Keratinocyte (primary cell): ENCODE results near the gene RCOR3. TPM values are rescaled to one million over a fixed set of nuclear protein-coding genes. Genes with fewer than 3 reads are reported as not detected.

Source experiments
- DNase-seq: peaks from one replicate; pipeline ENCODE4 v3.0.0-alpha.2; 2011; ENCODE audit warnings: low read depth, missing footprints, low spot score
- FAIRE-seq: peaks from 2 replicates; lab custom pipeline; 2011; peaks lifted over from hg19 to GRCh38; lab: Jason Lieb, UNC
- H2AFZ ChIP-seq: 2 replicates; pipeline ENCODE4 v1.6.0; 2012; ENCODE audit warnings: low read length, control low read depth, inconsistent platforms; ENCODE audit not compliant: control insufficient read depth
- H3K27ac ChIP-seq: 2 replicates; pipeline ENCODE4 v1.5.1; 2011; ENCODE audit warnings: low read length; ENCODE audit not compliant: control insufficient read depth, insufficient read depth
- H3K27me3 ChIP-seq: 3 replicates; pipeline ENCODE4 v1.6.0; 2011; ENCODE audit warnings: low read length; ENCODE audit not compliant: control insufficient read depth, insufficient read depth; ENCODE audit errors: extremely low read depth
- H3K36me3 ChIP-seq, 2 experiments: 2 replicates in 1 of 2; 3 replicates in 1 of 2; pipeline ENCODE4 v1.5.1; 2011; ENCODE audit warnings: low read length in 2 of 2, mild to moderate bottlenecking in 1 of 2; ENCODE audit not compliant: control insufficient read depth in 2 of 2, insufficient read depth in 2 of 2; ENCODE audit errors: extremely low read depth in 1 of 2
- H3K4me1 ChIP-seq: 3 replicates; pipeline ENCODE4 v1.5.1; 2011; ENCODE audit warnings: low read length; ENCODE audit not compliant: control insufficient read depth, insufficient read depth; ENCODE audit errors: extremely low read depth
- H3K4me2 ChIP-seq: 3 replicates; pipeline ENCODE4 v1.6.0; 2011; ENCODE audit warnings: low read depth, low read length; ENCODE audit not compliant: control insufficient read depth, insufficient read depth; ENCODE audit errors: extremely low read depth
- H3K4me3 ChIP-seq, 3 experiments: fragments of 200-600 bp in 1 of 3; sonication (generic) in 1 of 3; 2 replicates in 2 of 3; 3 replicates in 1 of 3; pipeline ENCODE4 v1.5.1; 2011 to 2016; ENCODE audit warnings: low read length in 3 of 3, mild to moderate bottlenecking in 3 of 3, control low read depth in 2 of 3, inconsistent platforms in 1 of 3, low read depth in 1 of 3, mixed read lengths in 1 of 3, mixed run types in 1 of 3, moderate library complexity in 1 of 3; ENCODE audit not compliant: control insufficient read depth in 2 of 3, insufficient read depth in 2 of 3; ENCODE audit errors: extremely low read depth in 1 of 3
- H3K79me2 ChIP-seq: 2 replicates; pipeline ENCODE4 v1.6.0; 2012; ENCODE audit warnings: low read length; ENCODE audit not compliant: control insufficient read depth, insufficient read depth
- H3K9ac ChIP-seq: 3 replicates; pipeline ENCODE4 v1.6.0; 2011; ENCODE audit warnings: low read length; ENCODE audit not compliant: control insufficient read depth, insufficient read depth; ENCODE audit errors: extremely low read depth
- H3K9me1 ChIP-seq: 3 replicates; pipeline ENCODE4 v1.6.0; 2011; ENCODE audit warnings: low read length; ENCODE audit not compliant: control insufficient read depth, insufficient read depth; ENCODE audit errors: extremely low read depth
- H3K9me3 ChIP-seq: 2 replicates; pipeline ENCODE4 v1.5.1; 2012; ENCODE audit warnings: low read depth, low read length; ENCODE audit not compliant: control insufficient read depth
- H4K20me1 ChIP-seq: 3 replicates; pipeline ENCODE4 v1.6.0; 2011; ENCODE audit warnings: low read length; ENCODE audit not compliant: control insufficient read depth, insufficient read depth; ENCODE audit errors: extremely low read depth
- CTCF ChIP-seq, 3 experiments: IDR thresholded peaks in 1 of 3; conservative IDR thresholded peaks in 1 of 3; optimal IDR thresholded peaks in 1 of 3; 2 replicates in 2 of 3; 3 replicates in 1 of 3; pipeline versions ENCODE3 to v1.5.1; 2011; ENCODE audit warnings: low read length in 3 of 3, mild to moderate bottlenecking in 3 of 3, moderate library complexity in 2 of 3, control low read depth in 1 of 3, inconsistent platforms in 1 of 3; ENCODE audit not compliant: insufficient read depth in 2 of 3; ENCODE audit errors: extremely low read depth in 1 of 3
- EZH2 ChIP-seq: IDR thresholded peaks from one replicate; pipeline ENCODE4 v1.6.1; 2012; ENCODE audit warnings: inconsistent platforms, mild to moderate bottlenecking, low read length, moderate library complexity
- dilution Hi-C: fragments of 300-500 bp; cut with MboI; formaldehyde crosslinking; loops from one replicate; pipeline ENCODE4 v1.7.0; 2020; ENCODE audit warnings: low sequenced_read_pairs; ENCODE audit not compliant: extremely low pct_ligation_motif_present
- polyA plus RNA-seq, 5 experiments: library from polyadenylated mRNA; depleted of rRNA in 3 of 5; stranded (reverse) in 3 of 5; stranded (forward) in 1 of 5; unstranded in 1 of 5; fragments of >200 nt; gene quantifications; 1 replicate in 1 of 5; 2 replicates in 3 of 5; 3 replicates in 1 of 5; pipeline versions ENCODE4 v1.2.1 to v1.2.3, GENCODE V29; 2011 to 2012; ENCODE audit warnings: missing spikeins in 2 of 5, low read depth in 1 of 5, low replicate concordance in 1 of 5

Gene RCOR3
- polyA plus RNA-seq, 1 donor (not counting 4 experiments of a cell fraction or from before 2014, with no cell fraction given): 35.7 TPM

GRCh38 chr1:211336775-211337174 lies 77.6 kb downstream of the RCOR3 start:
- Histone ChIP-seq H3K4me1 (peaks cover 3% of the 10 kb centered on the region), H3K36me3 (no peaks in the 10 kb centered on the region), H3K9me3 (no peaks in the 10 kb centered on the region), H3K9me1 (no peaks in the 10 kb centered on the region), H4K20me1 (no peaks in the 10 kb centered on the region), H3K4me2 (no peak overlapping the region), H3K27me3 (no peaks in the 10 kb centered on the region), H3K9ac (no peak overlapping the region), H2AFZ (no peak overlapping the region), H3K4me3 (no peak overlapping the region), H3K27ac (no peak overlapping the region), H3K79me2 (no peaks in the 10 kb centered on the region)
- DNase-seq: no peak
- TF ChIP-seq CTCF (optimal IDR thresholded peaks at IDR 0.05 in 1 of 3, IDR thresholded peaks at IDR 0.05 in 1 of 3, conservative IDR thresholded peaks at IDR 0.05 in 1 of 3; ENCODE audit: extremely low read depth in 1 of 3, insufficient read depth in 2 of 3, low read length in 3 of 3): no peak
- TF ChIP-seq EZH2: no peak
- no peak for FAIRE-seq
- dilution Hi-C loops: no loop called here

- Histone ChIP-seq H4K20me1 (no peaks in the 10 kb centered on the region), H3K4me1 (no peaks in the 10 kb centered on the region), H3K79me2 (no peaks in the 10 kb centered on the region), H3K4me2 (no peak overlapping the region), H2AFZ (no peak overlapping the region), H3K36me3 (no peaks in the 10 kb centered on the region), H3K27ac (no peak overlapping the region), H3K9ac (no peak overlapping the region), H3K9me3 (no peaks in the 10 kb centered on the region), H3K4me3 (no peak overlapping the region), H3K27me3 (no peaks in the 10 kb centered on the region), H3K9me1 (no peaks in the 10 kb centered on the region)
- no peak for FAIRE-seq
- no peak for DNase-seq
- TF ChIP-seq CTCF (optimal IDR thresholded peaks at IDR 0.05 in 1 of 3, IDR thresholded peaks at IDR 0.05 in 1 of 3, conservative IDR thresholded peaks at IDR 0.05 in 1 of 3; ENCODE audit: extremely low read depth in 1 of 3, insufficient read depth in 2 of 3, low read length in 3 of 3) (no peak), EZH2 (no peak)
- dilution Hi-C loops: no loop called here
Observed at GRCh38 chr1:211337430-211338223, 78.5 kb downstream of the RCOR3 start.
